VCaP (cell line): ENCODE results near the gene CCDC50.

Source experiments
- H3K27ac ChIP-seq: fragments of 450-650 bp; 2 replicates; pipeline ENCODE4 v1.5.1; 2017
- TF ChIP-seq, protein P1 (sequence below): fragments of 450-650 bp; conservative IDR thresholded peaks from 2 replicates; pipeline ENCODE4 v1.5.1; 2017; ENCODE audit warnings: mild to moderate bottlenecking, moderate library complexity

CCDC50 gene

DNA sequence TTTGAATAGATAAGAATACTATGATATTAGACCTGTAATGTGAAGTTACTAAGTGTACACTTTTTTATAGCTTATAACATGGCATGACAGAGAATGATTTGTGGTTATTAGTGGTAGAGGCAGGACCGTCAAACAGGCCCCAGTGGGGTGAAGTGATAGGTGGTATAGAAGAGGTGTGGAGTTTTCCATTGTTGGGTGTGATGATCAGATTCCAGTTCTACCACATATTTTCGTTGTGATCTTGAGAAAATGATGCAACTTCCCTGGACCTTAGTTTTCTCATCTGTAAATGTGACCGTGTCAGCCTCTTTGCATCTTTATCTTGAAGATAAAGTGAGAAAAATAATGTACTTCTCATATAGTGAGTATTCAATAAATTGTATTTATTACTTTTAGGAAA lies 31.4 kb downstream of the CCDC50 start:
- TF ChIP-seq, protein P1, sequence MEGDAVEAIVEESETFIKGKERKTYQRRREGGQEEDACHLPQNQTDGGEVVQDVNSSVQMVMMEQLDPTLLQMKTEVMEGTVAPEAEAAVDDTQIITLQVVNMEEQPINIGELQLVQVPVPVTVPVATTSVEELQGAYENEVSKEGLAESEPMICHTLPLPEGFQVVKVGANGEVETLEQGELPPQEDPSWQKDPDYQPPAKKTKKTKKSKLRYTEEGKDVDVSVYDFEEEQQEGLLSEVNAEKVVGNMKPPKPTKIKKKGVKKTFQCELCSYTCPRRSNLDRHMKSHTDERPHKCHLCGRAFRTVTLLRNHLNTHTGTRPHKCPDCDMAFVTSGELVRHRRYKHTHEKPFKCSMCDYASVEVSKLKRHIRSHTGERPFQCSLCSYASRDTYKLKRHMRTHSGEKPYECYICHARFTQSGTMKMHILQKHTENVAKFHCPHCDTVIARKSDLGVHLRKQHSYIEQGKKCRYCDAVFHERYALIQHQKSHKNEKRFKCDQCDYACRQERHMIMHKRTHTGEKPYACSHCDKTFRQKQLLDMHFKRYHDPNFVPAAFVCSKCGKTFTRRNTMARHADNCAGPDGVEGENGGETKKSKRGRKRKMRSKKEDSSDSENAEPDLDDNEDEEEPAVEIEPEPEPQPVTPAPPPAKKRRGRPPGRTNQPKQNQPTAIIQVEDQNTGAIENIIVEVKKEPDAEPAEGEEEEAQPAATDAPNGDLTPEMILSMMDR: no peak
- H3K27ac ChIP-seq: no peak overlapping the region

DNA sequence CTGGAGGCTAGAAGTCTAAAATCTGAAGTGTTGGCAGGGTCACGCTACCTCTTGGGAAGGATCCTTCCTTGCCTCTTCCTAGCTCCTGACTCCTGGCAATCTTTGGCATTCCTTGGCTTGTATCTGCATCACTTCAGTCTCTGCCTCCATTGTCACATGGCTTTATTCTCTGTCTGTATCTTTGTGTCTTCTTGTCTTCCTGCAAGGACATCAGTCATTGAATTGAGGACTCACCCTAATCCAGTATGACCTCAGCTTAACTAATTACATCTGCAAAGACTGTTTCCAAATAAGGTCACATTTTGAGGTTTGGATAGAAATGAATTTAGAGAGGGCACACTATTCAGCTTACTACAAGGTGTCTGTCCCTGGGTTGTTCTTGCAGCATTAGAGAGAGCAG lies 32.3 kb downstream of the CCDC50 start:
- no peak overlapping the region for H3K27ac ChIP-seq
- TF ChIP-seq, protein P1: no peak

DNA sequence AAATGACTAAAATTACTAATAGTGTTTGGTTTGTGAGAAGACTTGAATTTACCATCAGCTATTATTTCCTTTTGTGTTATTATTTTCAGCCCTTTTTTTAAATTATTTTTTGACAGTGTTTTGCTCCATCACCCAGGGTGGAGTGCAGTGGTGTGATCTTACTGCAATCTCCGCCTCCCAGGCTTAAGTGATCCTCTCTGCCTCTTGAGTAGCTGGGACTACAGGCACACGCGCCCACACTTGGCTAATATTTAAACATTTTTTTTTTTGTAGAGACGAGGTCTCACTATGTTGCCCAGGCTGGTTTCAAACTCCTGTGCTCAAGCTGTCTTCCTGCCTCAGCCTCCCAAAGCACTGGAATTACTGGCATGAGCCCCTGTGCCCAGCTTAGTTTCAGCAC lies 32.8 kb downstream of the CCDC50 start:
- TF ChIP-seq, protein P1: no peak
- no peak overlapping the region for H3K27ac ChIP-seq

DNA sequence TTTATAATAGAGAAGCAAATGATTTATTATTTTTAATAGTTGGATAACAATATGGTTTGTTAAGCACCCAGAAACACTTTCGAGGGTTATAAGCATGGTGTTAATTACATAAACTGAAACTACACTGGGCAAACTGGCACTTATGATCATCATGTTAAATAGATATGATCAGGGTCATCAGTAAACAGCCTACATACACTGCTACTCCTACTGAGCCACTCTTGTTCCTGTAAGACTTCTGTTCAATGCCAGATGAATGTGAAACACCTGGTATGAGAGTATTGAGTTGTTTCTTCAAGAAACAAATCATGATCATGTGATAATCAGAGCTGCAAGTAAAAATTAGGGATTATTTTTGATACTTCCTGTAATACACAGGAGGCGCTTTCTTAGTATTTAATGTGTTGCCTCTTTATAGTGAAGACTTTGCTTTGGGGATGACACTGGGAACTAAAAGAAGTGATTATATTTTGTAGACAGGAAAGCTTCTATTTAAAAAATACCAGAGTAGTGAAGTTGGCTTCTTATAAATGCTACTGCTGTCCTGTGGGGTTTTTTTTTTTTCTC lies 33.4 kb downstream of the CCDC50 start:
- no peak overlapping the region for H3K27ac ChIP-seq
- TF ChIP-seq, protein P1: no peak

DNA sequence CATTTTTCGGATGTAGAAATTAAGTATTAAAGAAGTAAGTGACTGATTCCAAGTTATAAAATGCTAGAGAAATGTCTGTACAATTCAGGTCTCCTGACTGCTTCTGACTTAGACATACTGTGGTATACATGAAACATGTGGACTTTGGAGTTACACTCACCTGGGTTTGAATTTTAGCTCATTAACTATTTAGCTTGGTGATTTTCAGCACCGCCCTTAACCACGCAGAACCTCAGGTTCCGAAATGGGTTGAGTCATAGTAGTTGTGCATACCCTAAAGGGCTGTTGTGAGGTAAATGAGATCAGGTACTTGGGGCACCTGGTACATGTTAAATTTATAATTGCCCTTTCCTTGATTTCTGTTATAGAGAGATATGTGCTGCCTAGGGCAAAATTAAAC lies 34.0 kb downstream of the CCDC50 start:
- H3K27ac ChIP-seq: no peak overlapping the region
- TF ChIP-seq, protein P1: no peak

DNA sequence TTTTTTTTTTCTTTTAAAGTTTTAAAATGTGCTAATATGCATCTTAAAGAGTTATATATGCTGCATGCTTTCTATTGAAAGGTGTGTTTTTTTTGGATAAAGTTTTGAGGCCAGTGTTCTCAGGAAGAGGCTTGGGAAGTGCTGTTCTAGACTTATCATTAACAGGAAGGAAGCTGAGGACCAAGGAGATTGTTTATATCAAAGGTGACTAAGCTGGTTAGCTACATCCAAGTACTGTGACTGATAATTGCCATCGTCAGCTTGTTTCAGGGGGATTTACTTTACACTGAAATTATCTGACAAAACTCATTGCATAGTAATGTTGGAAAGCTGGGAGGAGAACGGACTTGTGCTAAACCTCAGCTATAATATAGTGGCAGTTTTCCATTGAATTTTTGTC lies 37.5 kb downstream of the CCDC50 start:
- no peak overlapping the region for H3K27ac ChIP-seq
- TF ChIP-seq, protein P1: no peak

DNA sequence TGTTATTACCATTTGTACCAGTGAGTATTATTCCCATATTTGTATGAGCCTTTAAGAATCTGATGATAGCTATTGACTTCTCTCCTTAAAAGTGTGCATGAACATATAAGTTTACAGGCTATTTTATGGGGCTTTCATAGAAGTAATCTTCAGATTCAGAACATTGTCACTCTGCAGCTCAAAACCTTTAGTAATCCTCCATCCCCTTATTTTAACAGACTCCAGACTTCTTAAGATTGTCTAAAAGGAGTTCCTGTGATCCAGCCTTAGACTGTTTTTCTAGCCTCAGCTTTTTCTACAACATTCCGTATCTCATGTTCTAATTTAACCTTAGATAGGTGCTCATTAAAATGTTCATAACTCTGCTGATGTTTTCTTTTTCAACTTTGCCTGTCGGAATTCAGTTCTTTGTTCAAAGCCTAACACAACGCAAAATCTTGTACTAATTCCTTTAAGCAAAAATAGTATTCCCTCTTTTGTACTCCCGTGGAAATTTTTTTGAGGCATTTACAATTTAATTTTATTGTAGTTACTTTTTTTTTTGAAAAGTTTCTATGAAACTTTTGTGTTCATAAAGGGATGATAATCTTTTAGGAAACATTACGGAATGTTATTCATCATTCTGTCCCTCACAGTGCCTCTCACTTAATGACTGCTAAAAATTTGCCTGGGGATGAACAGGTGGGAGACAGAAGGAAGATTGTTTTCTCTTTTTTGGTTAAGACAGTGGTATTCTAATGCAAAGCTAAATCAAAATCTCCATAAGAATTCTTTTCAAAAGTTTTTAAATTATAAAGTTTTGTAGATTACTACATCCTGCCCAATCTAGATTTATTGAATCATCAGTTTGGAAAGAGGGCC lies 39.8 kb downstream of the CCDC50 start:
- H3K27ac ChIP-seq: no peak overlapping the region
- TF ChIP-seq, protein P1: no peak
